GM13977 (cell line): Measurements from ENCODE around the gene GALNT9.

Experiments
- DNase-seq: peaks from one replicate; pipeline ENCODE4 v3.0.0; 2012; ENCODE audit warnings: low spot score
- in situ Hi-C: fragments of 300-500 bp; cut with MboI; formaldehyde crosslinking; loops from one replicate; pipeline ENCODE4 v1.12.0; 2022; ENCODE audit warnings: low sequenced_read_pairs, low pct_unique_long_range_greater_than_20kb, mixed read lengths, inconsistent platforms; ENCODE audit not compliant: unreplicated experiment
- TF ChIP-seq, protein P1 (sequence below): IDR thresholded peaks from 2 replicates; pipeline ENCODE4 v1.5.1; 2012; ENCODE audit warnings: mild to moderate bottlenecking, control low read depth; ENCODE audit not compliant: insufficient read depth; ENCODE audit errors: extremely low read depth, missing control alignments

Gene GALNT9

DNA sequence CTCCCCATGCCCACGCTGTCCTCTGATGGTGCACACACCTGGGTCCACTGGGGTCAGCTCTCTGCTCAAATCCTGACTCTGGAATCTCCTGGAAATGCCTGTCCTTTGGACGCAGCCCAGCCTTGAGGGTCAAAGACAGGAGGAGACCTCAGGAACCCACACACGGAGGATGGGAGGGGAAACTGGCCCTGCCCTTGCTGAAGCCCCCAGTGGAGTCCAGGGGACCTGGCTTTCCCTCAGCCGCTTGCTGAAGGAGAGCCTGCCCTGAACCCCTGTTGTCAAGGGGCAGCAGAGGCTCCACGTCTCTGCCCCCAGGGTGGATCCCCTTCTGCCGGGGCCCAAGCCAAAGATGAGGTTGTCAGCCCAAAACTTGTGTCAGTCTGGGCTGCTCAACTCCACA is 16.9 kb downstream of the GALNT9 start:
- DNase-seq, result no peak
- TF ChIP-seq, protein P1, sequence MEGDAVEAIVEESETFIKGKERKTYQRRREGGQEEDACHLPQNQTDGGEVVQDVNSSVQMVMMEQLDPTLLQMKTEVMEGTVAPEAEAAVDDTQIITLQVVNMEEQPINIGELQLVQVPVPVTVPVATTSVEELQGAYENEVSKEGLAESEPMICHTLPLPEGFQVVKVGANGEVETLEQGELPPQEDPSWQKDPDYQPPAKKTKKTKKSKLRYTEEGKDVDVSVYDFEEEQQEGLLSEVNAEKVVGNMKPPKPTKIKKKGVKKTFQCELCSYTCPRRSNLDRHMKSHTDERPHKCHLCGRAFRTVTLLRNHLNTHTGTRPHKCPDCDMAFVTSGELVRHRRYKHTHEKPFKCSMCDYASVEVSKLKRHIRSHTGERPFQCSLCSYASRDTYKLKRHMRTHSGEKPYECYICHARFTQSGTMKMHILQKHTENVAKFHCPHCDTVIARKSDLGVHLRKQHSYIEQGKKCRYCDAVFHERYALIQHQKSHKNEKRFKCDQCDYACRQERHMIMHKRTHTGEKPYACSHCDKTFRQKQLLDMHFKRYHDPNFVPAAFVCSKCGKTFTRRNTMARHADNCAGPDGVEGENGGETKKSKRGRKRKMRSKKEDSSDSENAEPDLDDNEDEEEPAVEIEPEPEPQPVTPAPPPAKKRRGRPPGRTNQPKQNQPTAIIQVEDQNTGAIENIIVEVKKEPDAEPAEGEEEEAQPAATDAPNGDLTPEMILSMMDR, result no peak
- in situ Hi-C loops, result no loop called here

DNA sequence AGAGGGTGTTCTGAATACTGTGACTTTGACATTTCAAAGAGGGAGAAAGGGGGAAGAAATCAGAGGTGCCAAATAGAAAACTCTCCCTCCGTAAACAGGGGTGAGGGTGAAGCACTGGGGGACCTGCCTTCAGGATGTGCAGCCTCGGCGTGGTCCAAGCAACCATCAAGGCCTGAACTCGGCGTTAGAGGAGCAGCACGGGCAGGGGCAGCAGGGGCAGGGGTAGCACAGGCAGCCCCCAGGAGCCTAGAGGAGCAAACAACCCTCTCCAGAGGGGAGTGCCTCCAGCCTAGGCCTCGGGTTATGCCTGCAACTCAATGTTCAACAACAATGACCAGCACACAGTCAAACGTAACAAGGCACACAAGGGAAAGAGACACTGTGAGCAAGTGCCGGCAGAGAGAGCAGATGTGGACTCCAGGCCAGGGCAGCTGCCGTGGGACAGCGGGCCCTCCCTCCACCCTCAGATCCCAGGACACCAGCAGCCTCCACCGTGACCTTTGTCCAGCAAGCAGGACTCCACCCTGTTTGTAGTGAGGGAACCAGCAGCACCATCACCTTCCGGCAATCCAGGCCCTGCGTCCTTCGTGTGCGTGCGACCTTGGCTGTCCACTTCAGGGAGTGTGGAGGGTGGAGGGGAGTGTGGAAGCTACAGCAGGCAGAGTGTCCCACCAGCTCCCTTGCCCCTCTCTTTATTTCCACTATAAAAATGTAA is 18.0 kb downstream of the GALNT9 start:
- no peak for DNase-seq
- TF ChIP-seq, protein P1, result no peak
- in situ Hi-C loops, result no loop called here

DNA sequence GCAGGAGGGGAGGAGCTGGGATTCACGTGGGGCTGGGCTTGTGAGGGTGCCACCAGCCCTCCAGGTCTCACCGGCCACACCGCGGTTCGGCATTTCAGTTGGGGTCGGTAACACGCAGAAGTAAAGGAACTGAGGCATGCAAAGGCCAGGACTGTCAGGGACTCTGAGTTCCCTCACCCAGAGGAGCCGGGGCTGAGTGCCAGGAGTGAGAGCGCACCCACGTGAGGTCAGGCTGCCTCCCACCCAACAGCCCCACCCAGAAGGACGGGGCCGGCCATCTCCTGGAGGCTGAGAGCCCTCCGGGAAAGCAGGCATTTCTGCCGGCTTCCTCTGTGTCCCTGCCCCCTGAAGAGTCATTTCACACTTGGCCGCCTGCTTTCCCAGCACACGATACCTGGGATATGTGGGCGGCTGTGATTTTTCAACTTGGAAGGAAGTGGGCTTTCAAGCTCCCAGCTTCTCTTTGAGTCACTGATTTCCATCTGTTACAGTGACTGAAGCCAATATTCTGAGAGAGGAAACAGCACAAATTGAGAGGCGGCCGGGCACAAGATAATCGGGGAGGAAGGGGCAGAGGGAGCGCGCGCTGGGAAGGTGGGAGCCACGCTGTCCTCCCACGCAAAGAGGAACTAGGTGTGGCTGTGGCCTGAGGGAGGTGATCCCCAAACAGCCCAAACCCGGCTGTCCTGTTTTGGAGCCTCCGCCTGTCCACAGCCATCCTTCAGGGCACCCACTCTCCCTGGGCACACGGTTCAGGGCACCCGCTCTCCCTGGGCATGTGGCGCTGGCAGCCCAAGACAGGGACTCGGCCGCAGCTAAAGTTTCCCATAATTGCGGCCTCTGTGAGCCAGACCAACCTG is 19.0 kb downstream of the GALNT9 start:
- TF ChIP-seq, protein P1, result no peak
- in situ Hi-C loops, result no loop called here
- no peak for DNase-seq

DNA sequence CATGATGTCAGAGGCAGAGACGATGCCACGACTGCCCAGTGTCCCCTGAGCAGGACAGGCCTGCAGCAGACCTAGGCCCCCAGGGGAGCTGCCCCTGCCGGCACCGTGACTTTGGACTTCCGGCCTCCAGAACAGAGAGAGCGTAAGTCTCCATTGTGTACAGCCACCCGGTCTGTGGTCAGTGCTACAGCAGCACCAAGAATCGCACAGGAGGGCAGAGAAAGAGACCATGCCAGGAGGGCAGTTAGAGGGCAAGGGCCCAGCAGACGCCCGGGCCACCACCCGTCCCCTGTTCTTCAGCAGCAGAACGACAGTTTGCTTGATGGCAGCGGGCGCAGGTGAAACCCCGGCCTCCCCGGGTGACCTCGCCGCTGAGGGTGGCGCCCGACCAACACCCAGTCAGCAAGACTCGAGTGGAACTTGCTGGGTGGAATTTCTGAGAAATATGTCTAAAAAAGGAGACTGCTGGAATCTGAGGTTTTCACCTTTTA is 19.7 kb downstream of the GALNT9 start:
- TF ChIP-seq, protein P1, result no peak
- in situ Hi-C loops, result no loop called here
- DNase-seq, result no peak

DNA sequence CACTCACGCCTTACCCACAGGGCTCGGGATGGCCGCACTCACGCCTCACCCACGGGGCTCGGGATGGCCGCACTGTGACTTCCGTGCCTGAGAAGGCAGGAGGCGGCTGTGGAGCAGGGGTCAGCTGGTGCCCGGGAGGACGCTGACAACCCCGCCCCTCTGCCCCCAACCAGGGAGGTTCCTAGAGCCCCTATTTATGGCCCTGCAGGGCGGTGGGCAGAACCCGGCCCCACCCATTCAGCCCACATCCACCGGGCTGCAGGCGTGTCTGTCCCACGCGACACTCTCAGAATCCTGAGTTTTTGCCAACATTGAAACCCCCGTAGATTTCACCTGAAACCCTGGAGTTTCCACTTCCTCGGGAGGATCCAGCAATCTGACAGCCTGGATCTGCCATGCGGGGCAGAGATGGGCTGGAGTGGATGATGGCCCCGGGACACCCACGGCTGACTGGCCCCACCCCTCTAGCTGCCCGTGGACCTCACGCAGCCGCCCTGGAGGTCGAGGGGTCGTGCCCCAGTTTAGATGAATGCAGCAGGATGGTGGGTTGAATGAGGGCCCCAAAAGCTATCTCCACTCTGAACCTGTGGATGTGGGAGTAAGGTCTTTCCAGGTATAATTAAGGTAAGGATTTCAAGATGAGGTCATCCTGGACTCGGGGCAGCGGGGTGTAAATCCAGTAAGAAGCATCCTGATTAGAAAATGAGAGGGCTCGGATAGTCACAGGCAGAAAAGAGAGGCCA is 20.4 kb downstream of the GALNT9 start:
- DNase-seq, result no peak
- TF ChIP-seq, protein P1, result no peak
- in situ Hi-C loops, result no loop called here
